NOMO-1 (cell line): Measurements from ENCODE around the gene LMTK2.
A peak's percentile ranks its signal among the peaks of the same experiment; 100 is the strongest.

Experiments used
- DNase-seq, 2 experiments: peaks; one replicate each; lab custom pipeline; 2025; ENCODE audit not compliant: unreplicated experiment in 2 of 2; lab: John Stamatoyannopoulos, UW

The LMTK2 gene

GRCh38 chr7:98199131-98199530, 92.5 kb downstream of the LMTK2 start:
- no peak for DNase-seq

GRCh38 chr7:98200364-98200763, 93.7 kb downstream of the LMTK2 start:
- no peak for DNase-seq

- peak; percentile 94 to 99 for DNase-seq
These were observed 95.9 kb downstream of the LMTK2 start for GRCh38 chr7:98202367-98203195.

GRCh38 chr7:98203261-98203963, 96.8 kb downstream of the LMTK2 start:
- DNase-seq = no peak

GRCh38 chr7:98203964-98204605, 97.4 kb downstream of the LMTK2 start:
- no peak for DNase-seq

GRCh38 chr7:98204670-98205069, 98.0 kb downstream of the LMTK2 start:
- DNase-seq = no peak

- DNase-seq = no peak
These were observed 98.6 kb downstream of the LMTK2 start for GRCh38 chr7:98205162-98205845.

- DNase-seq = no peak
These were observed 100.0 kb downstream of the LMTK2 start for GRCh38 chr7:98206451-98207330.

- no peak for DNase-seq
These were observed 102.7 kb downstream of the LMTK2 start for GRCh38 chr7:98209166-98209920.

GRCh38 chr7:98210513-98211220, 104.0 kb downstream of the LMTK2 start:
- no peak for DNase-seq

GRCh38 chr7:98211221-98211675, 104.6 kb downstream of the LMTK2 start, which contains the start of gene BHLHA15:
BHLHA15 (plus strand) TSS chr7:98211439; CDS start chr7:98212310, 871 bp downstream.
- DNase-seq = no peak

GRCh38 chr7:98211676-98212531, 105.2 kb downstream of the LMTK2 start:
- DNase-seq = no peak

- DNase-seq = no peak
These were observed 105.9 kb downstream of the LMTK2 start for GRCh38 chr7:98212532-98213041.

- no peak for DNase-seq
These were observed 106.7 kb downstream of the LMTK2 start for GRCh38 chr7:98213296-98213887.

- no peak for DNase-seq
These were observed 107.5 kb downstream of the LMTK2 start for GRCh38 chr7:98213888-98214810.

- DNase-seq = no peak
These were observed 108.2 kb downstream of the LMTK2 start for GRCh38 chr7:98214811-98215321.
